Ectodermal cell (in vitro differentiated cells): ENCODE results near the gene ZNF619.
A peak's percentile ranks its signal among the peaks of the same experiment; 100 is the strongest.
"Not testable (repeated sequence)": the region's sequence is repeated elsewhere in the genome, so short reads cannot be mapped to it uniquely, and the experiment has no call there.

Experiments used
- H3K27ac ChIP-seq: 2 replicates; pipeline ENCODE4 v1.7.0; 2013; ENCODE audit warnings: mild to moderate bottlenecking, low read depth, low read length; ENCODE audit not compliant: insufficient read depth, poor library complexity, severe bottlenecking
- H3K27me3 ChIP-seq: 2 replicates; pipeline ENCODE4 v1.7.0; 2013; ENCODE audit warnings: mild to moderate bottlenecking, low read length; ENCODE audit not compliant: insufficient read depth, control insufficient read depth, poor library complexity, severe bottlenecking
- H3K36me3 ChIP-seq: one replicate; pipeline ENCODE4 v1.7.0; 2013; ENCODE audit warnings: low read length; ENCODE audit not compliant: control insufficient read depth, insufficient read depth
- H3K4me1 ChIP-seq: one replicate; pipeline ENCODE4 v1.7.0; 2013; ENCODE audit warnings: low read length; ENCODE audit not compliant: control insufficient read depth, insufficient read depth
- H3K4me3 ChIP-seq: 2 replicates; pipeline ENCODE4 v1.7.0; 2013; ENCODE audit warnings: low read depth, low read length, control low read depth; ENCODE audit not compliant: insufficient read depth
- H3K9me3 ChIP-seq: 2 replicates; pipeline ENCODE4 v1.7.0; 2013; ENCODE audit warnings: mild to moderate bottlenecking, low read length, moderate library complexity; ENCODE audit not compliant: control insufficient read depth
- WGBS, 2 experiments: methylation state at CpG; one replicate each; pipeline ENCODE4 v1.1.7; 2013; ENCODE audit warnings: missing lambda C conversion rate in 2 of 2; 5-methylcytosine and 5-hydroxymethylcytosine counted together

ZNF619 gene

DNA sequence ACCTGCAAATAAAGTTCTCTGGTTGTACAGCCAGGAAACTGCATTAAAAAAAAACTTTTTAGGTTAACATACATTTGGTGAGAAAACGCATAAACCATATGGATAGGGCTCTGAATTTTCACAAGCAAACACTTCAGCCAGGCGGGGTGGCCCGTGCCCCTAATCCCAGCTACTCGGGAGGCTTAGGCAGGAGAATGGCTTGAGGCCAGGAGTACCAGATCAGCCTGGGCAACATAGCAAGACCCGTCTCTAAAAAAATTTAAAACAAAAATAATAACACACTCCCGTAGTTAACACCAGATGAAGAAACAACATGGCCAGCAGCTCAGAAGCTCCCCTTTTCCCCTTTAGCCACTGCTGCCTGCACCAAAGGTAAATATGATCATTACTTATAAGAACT is 23.0 kb upstream of the ZNF619 start:
- H3K9me3 ChIP-seq, result no peaks in the 10 kb centered on the region
- no peaks in the 10 kb centered on the region for H3K36me3 ChIP-seq
- WGBS, 2 experiments, result 55 to 57% methylated on average over 6 of the region's 6 CpGs
- peak overlapping the region; percentile 82 for H3K4me3 ChIP-seq
- H3K4me1 ChIP-seq, result peaks cover 20% of the 10 kb centered on the region
- H3K27ac ChIP-seq, result no peak overlapping the region
- H3K27me3 ChIP-seq, result no peaks in the 10 kb centered on the region

DNA sequence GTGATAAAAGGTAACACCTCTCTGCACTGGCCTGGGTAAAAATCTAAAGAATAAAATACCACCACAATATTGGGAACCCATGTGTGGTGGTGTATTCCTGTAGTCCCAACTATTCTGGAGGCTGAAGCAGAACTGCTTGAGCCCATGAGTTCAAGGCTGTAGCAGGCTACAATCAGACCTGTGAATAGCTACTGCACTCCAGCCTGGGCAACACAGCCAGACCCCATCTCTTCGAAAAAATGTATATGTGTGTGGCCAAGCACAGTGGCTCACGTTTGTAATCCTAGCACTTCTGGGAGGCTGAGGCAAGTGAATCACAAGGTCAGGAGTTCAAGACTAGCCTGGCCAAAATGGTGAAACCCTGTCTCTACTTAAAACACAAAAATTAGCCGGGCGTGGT is 21.6 kb upstream of the ZNF619 start:
- no peak overlapping the region for H3K27ac ChIP-seq
- H3K27me3 ChIP-seq, result no peaks in the 10 kb centered on the region
- 87 to 90% methylated on average over 4 of the region's 4 CpGs for WGBS, 2 experiments
- H3K36me3 ChIP-seq, result peaks cover 7% of the 10 kb centered on the region
- no peak overlapping the region for H3K4me3 ChIP-seq
- H3K9me3 ChIP-seq, result no peaks in the 10 kb centered on the region
- H3K4me1 ChIP-seq, result peaks cover 20% of the 10 kb centered on the region

DNA sequence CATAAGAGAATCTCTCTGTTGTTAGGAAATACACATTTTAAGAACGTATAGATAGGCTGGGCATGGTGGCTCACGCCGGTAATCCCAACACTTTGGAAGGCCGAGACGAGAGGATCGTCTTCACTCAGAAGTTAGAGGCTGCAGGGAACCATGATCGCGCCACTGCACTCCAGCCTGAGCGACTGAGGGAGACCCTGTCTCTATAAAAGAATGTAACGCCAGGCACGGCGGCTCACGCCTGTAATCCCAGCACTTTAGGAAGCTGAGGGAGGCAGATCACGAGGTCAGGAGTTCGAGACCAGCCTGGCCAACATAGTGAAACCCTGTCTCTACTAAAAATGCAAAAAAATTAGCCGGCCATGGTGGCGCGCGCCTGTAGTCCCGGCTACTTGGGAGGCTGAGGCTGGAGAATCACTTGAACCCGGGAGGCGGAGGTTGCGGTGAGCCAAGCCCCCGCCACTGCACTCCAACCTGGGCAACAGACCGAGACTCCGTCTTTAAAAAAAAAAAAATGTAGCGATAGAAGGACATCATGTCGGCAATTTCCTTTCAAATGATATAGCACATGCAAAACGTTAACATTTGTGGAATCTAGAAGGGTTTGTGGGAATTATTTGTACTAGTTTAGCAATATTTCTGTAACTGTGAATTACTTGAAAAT is 20.5 kb upstream of the ZNF619 start:
- Histone ChIP-seq H3K27me3 (no peaks in the 10 kb centered on the region), H3K27ac (no peak overlapping the region), H3K4me3 (peak overlapping the region; percentile 90), H3K4me1 (peaks cover 20% of the 10 kb centered on the region), H3K36me3 (peaks cover 18% of the 10 kb centered on the region), H3K9me3 (no peaks in the 10 kb centered on the region)
- WGBS, 2 experiments, result 70 to 71% methylated on average over 29 of the region's 29 CpGs

DNA sequence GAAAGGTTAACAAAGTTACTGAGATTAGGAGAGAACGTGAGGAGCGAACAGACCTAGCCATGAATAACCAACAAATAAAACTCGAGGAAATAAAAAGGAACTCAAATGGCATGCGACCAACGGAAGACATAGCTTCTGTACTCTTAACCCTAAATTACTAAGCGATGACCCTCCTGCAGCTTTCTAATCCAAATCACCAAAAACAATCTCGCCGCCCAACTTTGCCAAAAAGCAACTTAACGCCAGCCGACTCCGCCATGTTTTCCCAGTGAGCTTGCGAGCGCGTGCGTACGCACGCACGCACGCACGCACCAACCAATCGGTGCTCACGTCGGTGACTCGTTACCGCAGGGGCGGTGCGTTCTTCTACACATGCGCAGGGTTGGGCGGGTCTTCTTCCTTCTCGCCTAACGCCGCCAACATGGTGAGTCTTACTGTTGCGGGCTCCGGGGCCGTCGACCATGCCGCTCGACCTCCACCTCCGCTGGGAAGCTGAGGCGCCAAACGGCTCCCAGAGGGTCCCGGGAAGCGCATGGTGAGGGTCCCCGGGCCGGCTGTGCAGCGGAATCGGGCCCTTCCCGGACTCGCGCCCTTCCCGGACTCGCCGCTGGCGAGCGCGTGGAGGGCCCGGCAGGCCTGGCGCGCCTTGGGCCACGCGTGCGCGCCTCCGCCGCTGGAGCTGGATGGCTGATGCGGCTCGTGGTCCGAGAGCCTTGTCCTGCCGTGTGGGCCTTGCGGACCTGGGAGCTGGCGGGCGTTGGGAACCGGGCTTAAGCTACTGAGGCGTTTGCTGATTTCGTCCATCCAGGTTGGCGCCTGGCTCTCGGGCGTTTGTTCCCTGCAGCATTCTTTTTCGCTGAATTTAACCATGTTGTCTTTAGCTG is 19.7 kb upstream of the ZNF619 start, which contains the start of gene RPL14:
RPL14 (plus strand) TSS at position 400 of the 884 bp plus-strand sequence; CDS start at position 533, 133 bp downstream.
- no peak within 1 kb of the TSS for H3K27ac ChIP-seq
- peak within 1 kb of the TSS; percentile 90 for H3K4me3 ChIP-seq
- WGBS, 2 experiments, result 0 to 1% methylated on average over 79 of the region's 79 CpGs
- peaks cover 16% of the 10 kb centered on the region for H3K4me1 ChIP-seq
- H3K9me3 ChIP-seq, result no peaks in the 10 kb centered on the region
- peaks cover 23% of the 10 kb centered on the region for H3K36me3 ChIP-seq
- H3K27me3 ChIP-seq, result no peaks in the 10 kb centered on the region

DNA sequence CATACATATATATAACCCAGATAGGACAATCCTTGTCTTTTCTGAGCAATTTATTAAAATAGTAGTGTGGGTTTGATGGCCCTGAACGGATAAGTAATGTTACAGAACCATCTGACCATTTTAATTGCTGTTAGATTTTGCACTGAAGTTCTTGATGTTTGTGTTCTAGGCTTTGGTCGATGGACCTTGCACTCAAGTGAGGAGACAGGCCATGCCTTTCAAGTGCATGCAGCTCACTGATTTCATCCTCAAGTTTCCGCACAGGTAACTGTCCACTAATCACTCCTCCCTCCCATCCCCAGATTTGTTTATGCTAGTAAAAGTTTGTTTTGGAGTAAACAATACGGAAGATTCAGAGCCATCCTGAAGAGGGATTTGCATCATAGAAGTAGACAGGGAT is 18.4 kb upstream of the ZNF619 start:
- Histone ChIP-seq H3K4me3 (peak overlapping the region; percentile 90), H3K27me3 (no peaks in the 10 kb centered on the region), H3K4me1 (peaks cover 12% of the 10 kb centered on the region), H3K27ac (no peak overlapping the region), H3K9me3 (no peaks in the 10 kb centered on the region), H3K36me3 (peaks cover 28% of the 10 kb centered on the region)
- WGBS, 2 experiments, result 93 to 97% methylated on average over 4 of the region's 4 CpGs

DNA sequence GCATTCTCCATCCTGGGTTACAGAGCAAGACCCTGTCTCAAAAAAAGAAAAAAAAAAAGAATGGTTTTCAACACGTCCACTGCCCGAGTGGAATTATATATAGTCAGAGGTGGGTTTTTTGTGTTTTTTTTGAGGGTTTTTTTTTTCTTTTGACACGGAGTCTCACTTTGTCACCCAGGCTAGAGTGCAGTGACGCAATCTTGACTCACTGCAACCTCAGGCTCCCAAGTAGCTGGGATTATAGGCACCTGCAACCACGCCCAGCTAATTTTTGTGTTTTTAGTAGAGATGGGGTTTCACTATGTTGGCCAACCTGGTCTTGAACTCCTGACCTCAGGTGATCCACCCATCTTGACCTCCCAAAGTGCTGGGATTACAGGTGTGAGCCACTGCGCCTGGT is 16.4 kb upstream of the ZNF619 start:
- 95 to 96% methylated on average over 5 to 6 of the region's 6 CpGs for WGBS, 2 experiments
- H3K9me3 ChIP-seq, H3K27me3 ChIP-seq, H3K4me3 ChIP-seq, H3K27ac ChIP-seq, H3K4me1 ChIP-seq: not testable (repeated sequence)
- H3K36me3 ChIP-seq, result peaks cover 36% of the 10 kb centered on the region

DNA sequence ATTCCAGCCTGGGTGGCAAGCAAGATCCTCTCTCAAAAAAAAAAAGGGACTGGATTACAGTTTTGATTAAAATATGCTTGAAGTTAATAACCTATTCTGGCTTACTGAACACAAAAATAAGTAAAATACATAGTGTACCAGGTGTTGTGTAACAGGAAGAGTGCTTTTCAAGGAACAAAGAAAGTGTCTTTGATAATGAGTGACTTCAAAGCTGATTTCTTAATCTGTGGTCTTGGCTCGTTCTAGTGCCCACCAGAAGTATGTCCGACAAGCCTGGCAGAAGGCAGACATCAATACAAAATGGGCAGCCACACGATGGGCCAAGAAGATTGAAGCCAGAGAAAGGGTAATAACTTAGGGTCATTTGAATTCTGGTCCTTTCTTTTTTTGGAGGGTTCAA is 15.8 kb upstream of the ZNF619 start:
- no peak overlapping the region for H3K27ac ChIP-seq
- H3K4me1 ChIP-seq, result peaks cover 7% of the 10 kb centered on the region
- no peak overlapping the region for H3K4me3 ChIP-seq
- H3K27me3 ChIP-seq, result no peaks in the 10 kb centered on the region
- peaks cover 36% of the 10 kb centered on the region for H3K36me3 ChIP-seq
- H3K9me3 ChIP-seq, result no peaks in the 10 kb centered on the region
- WGBS, 2 experiments, result 97 to 98% methylated on average over 3 of the region's 3 CpGs

DNA sequence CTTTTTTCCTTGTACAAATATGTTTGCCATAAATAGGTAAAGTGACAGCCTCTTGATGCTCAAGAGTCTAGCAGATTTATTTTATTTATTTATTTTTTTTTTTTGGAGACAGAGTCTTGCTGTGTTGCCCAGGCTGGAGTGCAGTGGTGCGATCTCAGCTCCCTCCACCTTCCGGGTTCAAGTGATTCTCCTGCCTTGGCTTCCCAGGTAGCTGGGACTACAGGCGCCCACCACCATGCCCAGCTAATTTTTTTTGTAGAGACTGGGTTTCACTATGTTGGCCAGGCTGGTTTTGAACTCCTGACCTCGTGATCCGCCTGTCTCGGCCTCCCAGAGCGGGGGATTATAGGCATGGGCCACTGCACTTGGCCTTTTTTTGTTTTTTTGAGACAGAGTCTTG is 14.1 kb upstream of the ZNF619 start:
- H3K4me3 ChIP-seq, result not testable (repeated sequence)
- 92 to 93% methylated on average over 7 of the region's 7 CpGs for WGBS, 2 experiments
- H3K36me3 ChIP-seq, result peaks cover 36% of the 10 kb centered on the region

DNA sequence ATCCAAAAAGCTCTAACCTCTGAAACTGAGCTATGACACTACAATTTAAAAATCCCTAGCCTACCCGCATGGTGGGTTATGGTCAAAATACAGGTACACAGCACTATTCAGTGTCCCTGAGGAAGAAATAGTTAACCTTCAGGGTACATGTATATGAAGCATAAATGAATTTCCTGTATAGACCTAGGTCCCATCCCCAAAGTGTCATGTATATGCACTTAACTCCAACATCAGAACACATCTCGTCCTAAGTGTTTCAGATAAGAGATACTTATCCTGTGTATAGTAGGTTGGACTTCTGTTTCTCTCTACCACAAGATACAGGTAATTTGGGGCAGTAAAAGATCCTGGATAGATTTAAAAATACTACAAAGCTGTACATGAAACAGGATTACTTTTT is 13.3 kb upstream of the ZNF619 start:
- H3K27ac ChIP-seq, result no peak overlapping the region
- no peaks in the 10 kb centered on the region for H3K9me3 ChIP-seq
- H3K4me3 ChIP-seq, result no peak overlapping the region
- no peaks in the 10 kb centered on the region for H3K27me3 ChIP-seq
- H3K4me1 ChIP-seq, result peaks cover 1% of the 10 kb centered on the region
- 100% methylated on average over 1 to 2 of the region's 2 CpGs for WGBS, 2 experiments
- H3K36me3 ChIP-seq, result peaks cover 36% of the 10 kb centered on the region

More for the DNA sequence above, 14.1 kb upstream of the ZNF619 start:
- H3K4me1 ChIP-seq, H3K27me3 ChIP-seq, H3K27ac ChIP-seq, H3K9me3 ChIP-seq: not testable (repeated sequence)

DNA sequence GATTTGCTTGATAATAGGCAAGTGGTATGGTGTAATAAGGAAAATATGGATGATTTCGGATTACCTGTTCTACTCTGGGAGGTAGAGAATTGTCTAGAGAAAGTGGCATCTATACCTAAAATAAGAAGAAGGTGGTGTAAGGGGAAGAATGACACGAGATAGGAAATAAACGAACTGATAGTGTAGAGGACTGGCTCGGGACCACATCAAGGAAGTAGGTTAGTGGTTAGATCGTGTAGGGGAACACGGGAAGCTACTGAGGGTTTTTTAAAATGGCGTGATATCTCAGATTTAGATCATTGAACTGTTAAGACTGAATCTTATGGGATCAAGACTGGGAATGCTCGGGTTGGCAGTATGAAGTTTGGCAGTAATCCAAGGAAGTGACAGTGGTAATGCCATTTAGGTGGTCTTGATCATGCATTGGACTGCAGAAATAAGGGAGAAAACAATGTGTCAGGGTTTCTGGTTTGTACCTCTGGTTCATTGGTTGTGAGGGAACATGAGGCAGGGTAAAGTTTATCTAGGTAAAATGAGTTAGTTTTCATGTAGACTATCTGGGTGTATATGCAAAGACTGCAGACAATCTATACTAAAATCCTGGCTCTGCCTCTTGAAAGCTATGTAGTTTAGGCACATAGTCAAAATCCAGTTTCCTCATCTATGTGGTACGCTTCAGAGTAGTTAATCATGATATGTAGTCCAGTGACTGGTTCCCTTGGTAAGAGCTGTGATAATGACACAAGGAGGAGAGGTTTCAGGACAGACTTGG is 12.4 kb upstream of the ZNF619 start:
- H3K4me1 ChIP-seq, result no peaks in the 10 kb centered on the region
- H3K4me3 ChIP-seq, result no peak overlapping the region
- H3K27ac ChIP-seq, result no peak overlapping the region
- H3K27me3 ChIP-seq, result no peaks in the 10 kb centered on the region
- WGBS, 2 experiments, result 95 to 96% methylated on average over 8 of the region's 9 CpGs
- H3K9me3 ChIP-seq, result no peaks in the 10 kb centered on the region
- peaks cover 36% of the 10 kb centered on the region for H3K36me3 ChIP-seq
